Activated CD8-positive, alpha-beta memory T cell treated with anti-CD3 and anti-CD28 coated beads for 1 hour (primary cell): Measurements from ENCODE around the gene GNPTG.

Source experiments
- DNase-seq, 2 donors: peaks; one replicate each; pipeline ENCODE4 v3.0.0-alpha.2; 2020; ENCODE audit warnings: low read depth in 1 of 2; ENCODE audit errors: extremely low read depth in 1 of 2

The GNPTG gene

GRCh38 chr16:1392826-1393225, 41.1 kb downstream of the GNPTG start:
- no peak for DNase-seq

- no peak for DNase-seq
Measured at GRCh38 chr16:1393613-1394176, 42.0 kb downstream of the GNPTG start.

- no peak for DNase-seq
Measured at GRCh38 chr16:1394367-1394951, 42.7 kb downstream of the GNPTG start.

- no peak for DNase-seq
Measured at GRCh38 chr16:1395444-1396031, 43.8 kb downstream of the GNPTG start.

GRCh38 chr16:1397779-1398178, 46.0 kb downstream of the GNPTG start:
- DNase-seq, result no peak

GRCh38 chr16:1398351-1398750, 46.6 kb downstream of the GNPTG start:
- DNase-seq, result no peak

GRCh38 chr16:1398826-1399581, 47.3 kb downstream of the GNPTG start:
- DNase-seq, result no peak

- DNase-seq, result no peak
Measured at GRCh38 chr16:1401061-1401757, 49.5 kb downstream of the GNPTG start.

GRCh38 chr16:1401758-1402154, 50.0 kb downstream of the GNPTG start:
- no peak for DNase-seq

- no peak for DNase-seq
Measured at GRCh38 chr16:1403036-1403435, 51.3 kb downstream of the GNPTG start.

- DNase-seq, result no peak
Measured at GRCh38 chr16:1403733-1404132, 52.0 kb downstream of the GNPTG start.

GRCh38 chr16:1407753-1408152, 56.0 kb downstream of the GNPTG start:
- no peak for DNase-seq

- DNase-seq, result peak; percentile 91 to 97
Measured at GRCh38 chr16:1408171-1408837, 56.6 kb downstream of the GNPTG start.

GRCh38 chr16:1412847-1413246, 61.1 kb downstream of the GNPTG start:
- no peak for DNase-seq
